HG03571 (cell line): ENCODE data around the gene CAMTA1.

Experiments
- ATAC-seq: cut with Tn5 transposase; IDR thresholded peaks from one replicate; pipeline ENCODE4 v1.9.1; 2021; ENCODE audit not compliant: unreplicated experiment

CAMTA1 gene

GRCh38 chr1:7263021-7263960, 478.0 kb downstream of the CAMTA1 start:
- no peak for ATAC-seq

DNA sequence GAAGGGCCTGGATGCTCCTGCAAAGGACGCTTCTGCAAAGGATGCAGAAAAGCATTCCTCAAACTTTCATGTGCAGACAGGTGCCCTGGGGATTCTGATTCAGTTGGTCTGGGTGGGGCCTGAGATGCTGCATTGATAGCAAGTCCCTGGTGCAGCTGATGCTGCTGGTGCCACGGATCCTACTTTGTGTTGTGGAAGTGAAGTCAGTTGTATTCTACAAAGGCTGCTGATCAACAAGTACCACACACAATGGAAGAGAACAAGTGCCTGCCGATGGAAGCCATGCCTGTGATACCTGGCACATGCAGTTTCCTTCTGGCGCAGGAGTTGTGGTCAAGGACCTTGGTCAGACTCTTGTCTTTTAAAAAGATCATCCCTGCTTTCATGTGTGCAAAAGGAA, 478.8 kb downstream of the CAMTA1 start:
- no peak for ATAC-seq

- ATAC-seq: no peak
Observed at GRCh38 chr1:7265771-7266371, 480.6 kb downstream of the CAMTA1 start.

GRCh38 chr1:7266561-7266960, 481.3 kb downstream of the CAMTA1 start:
- no peak for ATAC-seq

- ATAC-seq: no peak
Observed at GRCh38 chr1:7267493-7267892, 482.2 kb downstream of the CAMTA1 start.

GRCh38 chr1:7268983-7269382, 483.7 kb downstream of the CAMTA1 start:
- ATAC-seq: no peak

DNA sequence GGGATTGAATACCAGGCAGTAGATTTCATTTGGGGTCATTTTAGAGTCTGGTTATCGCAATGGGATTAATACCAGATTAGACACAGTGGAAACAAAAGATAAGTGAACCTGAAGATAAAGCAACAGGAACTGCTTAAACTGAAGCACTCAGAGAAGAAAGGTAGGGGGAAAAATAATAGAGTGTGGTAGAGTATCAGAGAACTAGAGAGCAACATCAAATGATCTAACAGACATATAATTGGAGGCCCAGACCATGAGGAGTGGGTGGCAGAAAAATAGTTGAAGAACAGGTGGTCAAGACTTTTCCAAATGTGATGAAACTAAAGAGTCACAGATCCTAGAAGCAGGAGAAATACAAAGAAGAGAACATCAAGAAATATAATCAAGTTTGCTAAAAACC, 484.3 kb downstream of the CAMTA1 start:
- no peak for ATAC-seq

DNA sequence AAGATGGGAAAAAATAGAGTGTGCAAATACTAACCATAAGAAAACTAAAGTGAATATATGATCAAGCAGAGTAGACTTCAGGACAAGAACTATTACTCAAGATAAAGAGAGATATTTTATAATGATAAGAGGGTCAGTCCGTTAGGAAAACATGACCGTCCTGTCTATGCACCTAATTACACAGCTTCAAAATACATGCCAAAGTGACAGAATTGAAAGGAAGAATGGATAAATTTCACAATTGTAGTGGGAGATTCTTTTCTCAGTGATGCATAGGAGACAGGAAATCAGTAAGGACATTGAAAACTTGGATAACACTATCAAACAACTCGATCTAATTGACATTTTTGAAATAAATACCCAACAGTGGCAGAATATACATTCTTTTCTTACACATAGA, 489.0 kb downstream of the CAMTA1 start:
- no peak for ATAC-seq

GRCh38 chr1:7278045-7278444, 492.8 kb downstream of the CAMTA1 start:
- ATAC-seq: no peak

DNA sequence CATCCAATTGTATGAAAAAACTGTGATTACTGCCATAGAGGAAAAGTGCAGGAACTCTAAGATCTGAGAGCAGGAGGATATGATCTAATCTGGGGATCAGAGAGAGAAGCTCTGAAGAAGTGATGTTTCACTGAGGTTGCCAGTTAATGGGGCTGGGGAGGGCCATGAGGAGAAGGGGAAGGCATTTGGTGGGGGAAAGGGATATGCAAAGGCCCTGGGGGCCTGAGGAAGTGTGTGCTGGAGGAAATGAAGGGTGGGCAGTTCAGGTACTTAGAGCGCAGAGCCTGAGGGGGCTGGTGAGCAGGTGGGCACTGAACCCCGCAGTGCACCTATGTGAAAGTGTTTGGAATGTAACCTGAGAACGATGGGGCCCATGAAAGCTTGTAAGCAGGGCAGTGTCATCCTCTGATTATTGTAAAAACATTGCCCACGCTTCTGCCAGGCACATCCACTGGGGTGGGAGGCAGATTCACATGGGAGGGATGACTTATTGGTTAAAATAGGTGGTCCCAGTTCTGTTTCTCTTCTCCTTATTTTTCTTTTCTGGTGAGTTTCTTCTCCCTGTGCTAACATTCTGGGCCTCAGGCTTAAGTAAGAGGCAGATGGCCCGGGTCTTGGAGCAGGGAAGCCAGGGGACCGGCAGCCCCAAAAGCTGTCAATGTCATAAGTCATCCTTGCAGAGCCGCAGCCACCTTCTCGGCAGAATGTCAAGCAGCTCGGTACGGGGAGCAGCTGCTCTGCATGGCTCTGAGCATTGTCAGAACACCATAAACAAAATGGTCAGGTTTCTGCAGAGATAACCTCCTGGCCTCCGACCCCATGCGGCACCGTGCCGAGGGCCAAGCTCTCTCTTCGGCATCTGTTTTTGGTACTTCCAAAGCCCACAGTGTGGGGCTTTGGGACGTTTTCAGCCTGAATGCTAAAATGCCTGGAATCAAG, 493.8 kb downstream of the CAMTA1 start:
- no peak for ATAC-seq

DNA sequence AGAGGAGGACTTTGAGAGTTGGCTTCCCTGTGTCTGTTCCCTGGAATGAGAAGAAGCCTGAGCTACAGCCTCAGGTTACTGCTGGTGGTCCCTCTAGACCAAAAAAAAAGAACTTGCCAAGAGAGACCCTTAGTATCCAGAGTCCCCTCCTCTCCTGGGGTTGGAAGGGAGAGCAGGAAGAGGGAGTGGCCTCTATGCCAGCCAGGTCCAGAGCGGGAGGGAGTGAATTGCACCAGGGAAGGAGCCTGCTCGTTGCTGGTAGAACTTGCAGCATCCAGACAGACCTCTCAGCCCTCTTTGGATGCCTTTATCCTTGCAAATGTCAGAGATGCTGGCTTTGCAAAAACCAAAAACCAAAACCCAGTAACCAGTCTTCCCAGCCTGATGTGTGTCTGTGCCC, 494.5 kb downstream of the CAMTA1 start:
- no peak for ATAC-seq

GRCh38 chr1:7280347-7280960, 495.2 kb downstream of the CAMTA1 start:
- no peak for ATAC-seq

DNA sequence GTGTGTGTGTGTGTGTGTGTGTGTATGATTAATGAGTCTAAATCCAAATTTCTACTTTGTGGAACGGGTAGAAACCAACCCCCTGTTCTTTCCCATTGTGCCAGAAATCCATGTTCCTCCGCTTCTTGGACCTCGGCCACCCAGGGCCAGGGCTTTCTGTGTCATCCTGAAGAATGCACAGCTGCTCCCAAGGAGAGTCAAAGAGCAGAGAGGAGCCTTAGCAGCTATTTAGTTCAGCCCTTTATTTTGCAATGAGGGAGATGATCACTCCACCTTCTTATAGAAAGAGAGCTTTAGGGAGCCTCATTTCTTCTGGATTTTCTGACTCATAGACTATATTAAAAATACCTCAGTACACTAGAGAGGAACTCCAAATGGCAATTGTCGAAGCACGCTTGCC, 496.6 kb downstream of the CAMTA1 start:
- no peak for ATAC-seq

- ATAC-seq: no peak
Observed at GRCh38 chr1:7284839-7285435, 499.7 kb downstream of the CAMTA1 start.

DNA sequence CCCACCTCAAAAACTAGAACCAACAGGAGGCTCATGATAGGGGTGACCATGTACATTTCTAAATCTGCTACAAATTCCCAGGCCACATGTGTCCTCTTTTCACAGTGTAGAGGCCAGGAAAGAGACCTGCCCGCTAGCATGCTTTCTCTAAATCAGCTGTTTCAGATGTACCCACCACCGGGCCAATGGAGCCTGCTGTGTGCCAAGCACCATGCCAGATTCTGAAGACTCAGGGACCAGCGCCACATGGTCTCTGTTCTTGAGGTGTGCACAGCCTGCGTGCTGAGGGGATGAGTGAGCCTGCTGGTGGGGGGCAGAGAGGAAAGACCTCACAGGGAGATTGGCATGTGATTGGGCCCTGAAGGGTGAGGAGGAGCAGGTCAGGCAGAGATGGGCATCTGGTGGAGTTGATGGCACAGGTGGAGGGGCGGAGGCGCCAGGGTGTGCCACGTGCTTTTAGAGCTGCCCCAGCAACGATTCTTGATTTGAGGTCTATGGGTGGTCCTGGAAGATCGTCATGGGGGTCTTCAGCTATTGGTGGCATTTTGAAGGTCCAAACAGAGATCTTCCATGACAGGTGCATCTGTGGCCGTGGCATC, 500.7 kb downstream of the CAMTA1 start:
- no peak for ATAC-seq

DNA sequence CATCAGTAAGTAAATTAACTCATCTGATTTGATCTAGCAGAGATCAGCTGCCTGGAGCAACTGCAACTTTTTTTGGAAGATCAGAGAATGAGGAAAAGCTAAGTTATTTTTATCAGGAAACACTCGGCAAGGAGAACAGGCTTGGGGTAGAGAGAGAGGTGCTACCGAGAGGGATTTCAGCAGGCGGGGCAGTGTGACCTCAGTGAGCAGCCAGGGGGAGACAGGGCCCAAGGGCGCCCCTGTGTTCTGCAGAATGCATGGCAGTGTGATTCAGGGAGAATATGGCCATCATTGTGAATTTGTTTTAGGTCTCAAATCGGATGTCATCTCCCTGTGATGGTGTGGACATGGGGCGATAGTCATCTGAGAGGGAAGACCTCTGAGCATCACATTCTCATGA, 501.8 kb downstream of the CAMTA1 start:
- ATAC-seq: no peak

- no peak for ATAC-seq
Observed at GRCh38 chr1:7288992-7289391, 503.7 kb downstream of the CAMTA1 start.

DNA sequence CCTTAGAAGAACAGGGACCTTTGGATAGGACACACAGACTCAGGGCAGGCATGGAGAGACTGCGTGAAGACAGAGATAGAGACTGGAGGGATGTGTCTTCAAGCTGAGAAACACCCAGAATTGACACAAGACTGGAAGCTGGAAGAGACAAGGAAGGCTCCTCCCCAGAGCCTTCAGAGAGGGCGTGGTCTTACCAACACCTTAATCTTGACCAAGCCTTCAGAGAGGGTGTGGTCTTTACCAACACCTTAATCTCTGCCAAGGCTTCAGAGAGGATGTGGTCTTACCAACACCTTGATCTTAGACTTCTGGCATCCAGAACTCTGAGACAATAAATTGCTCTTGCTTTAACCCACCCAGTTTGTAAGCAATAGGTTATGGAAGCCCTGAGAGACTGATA, 504.4 kb downstream of the CAMTA1 start:
- no peak for ATAC-seq

DNA sequence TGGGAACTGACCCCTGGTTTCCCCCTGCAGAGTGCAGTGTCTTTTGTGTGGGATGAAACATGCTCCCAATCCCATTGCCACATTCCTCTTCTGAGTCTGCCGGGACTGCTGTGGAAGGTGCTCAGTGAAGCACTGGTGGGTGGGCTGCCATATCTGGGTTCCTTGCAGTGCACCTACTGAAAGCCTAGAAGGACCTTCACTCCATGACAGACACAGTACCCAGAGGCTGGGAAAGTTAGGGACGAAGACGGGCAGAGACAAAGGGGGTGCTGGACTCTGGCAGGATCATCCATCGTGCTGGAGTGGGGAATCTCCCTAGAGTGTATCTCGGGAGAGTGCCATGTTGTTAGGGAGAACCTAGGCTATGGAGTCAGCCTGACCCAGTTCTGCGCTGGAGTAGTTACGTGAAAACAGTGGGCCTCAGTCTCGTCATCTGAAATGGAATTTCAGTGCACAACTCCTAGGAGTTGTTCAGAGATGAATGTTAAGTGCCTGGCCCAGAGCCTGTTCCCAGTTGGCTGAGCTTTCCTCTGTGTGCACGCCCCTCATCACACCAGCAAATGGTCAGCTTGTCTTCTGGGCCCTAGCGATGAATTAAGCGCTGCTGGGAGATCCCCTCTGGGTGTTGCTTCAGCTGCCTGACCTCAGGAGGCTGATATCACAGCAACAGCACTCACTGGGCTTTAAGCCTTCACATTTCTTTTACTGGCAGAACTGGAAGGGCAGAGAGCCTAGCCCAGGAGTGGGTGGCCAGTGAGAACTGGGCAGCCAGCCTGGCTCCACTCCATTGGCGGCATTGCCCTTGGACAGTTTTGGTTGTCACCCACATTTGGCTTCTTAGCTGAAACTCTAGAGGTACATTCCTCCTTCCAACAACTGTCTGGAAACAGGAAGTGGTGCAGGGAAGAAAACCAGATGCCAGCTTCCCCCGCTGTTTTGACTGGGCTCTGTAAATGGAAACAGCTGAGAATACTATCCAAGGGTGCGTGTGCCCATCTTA, 506.0 kb downstream of the CAMTA1 start:
- ATAC-seq: no peak
